Astrocyte of the spinal cord (primary cell): ENCODE results near the gene PLXNB1.
"Not testable (repeated sequence)": the region's sequence is repeated elsewhere in the genome, so short reads cannot be mapped to it uniquely, and the experiment has no call there.

Source experiments
- DNase-seq: peaks from one replicate; pipeline ENCODE4 v3.0.0; 2011; ENCODE audit warnings: low read depth, low spot score
- H3K4me3 ChIP-seq: 2 replicates; pipeline ENCODE4 v1.5.1; 2011; ENCODE audit warnings: low read depth, mild to moderate bottlenecking, low read length, moderate library complexity
- CTCF ChIP-seq: IDR thresholded peaks from 2 replicates; pipeline ENCODE4 v1.5.1; 2012; ENCODE audit warnings: low read depth, mild to moderate bottlenecking, low read length, inconsistent platforms
- in situ Hi-C: cut with HindIII; loops from 2 replicates; pipeline ENCODE4 v1.10.0; 2017; ENCODE audit warnings: low sequenced_read_pairs

PLXNB1 gene

GRCh38 chr3:48464713-48465221 is 34.9 kb upstream of the PLXNB1 start:
- no peak for TF ChIP-seq CTCF
- H3K4me3 ChIP-seq, result no peak overlapping the region
- DNase-seq, result no peak
- in situ Hi-C loops, result no loop called here

- H3K4me3 ChIP-seq, result no peak overlapping the region
- no peak for DNase-seq
- TF ChIP-seq CTCF, result no peak
- in situ Hi-C loops, result no loop called here
Observed at GRCh38 chr3:48463703-48464102, 33.8 kb upstream of the PLXNB1 start.

- H3K4me3 ChIP-seq, in situ Hi-C loops, DNase-seq: not testable (repeated sequence)
Observed at GRCh38 chr3:48461767-48462166, 31.9 kb upstream of the PLXNB1 start.

- in situ Hi-C loops, result no loop called here
- no peak for DNase-seq
- no peak for TF ChIP-seq CTCF
- H3K4me3 ChIP-seq, result no peak overlapping the region
Observed at GRCh38 chr3:48460517-48460902, 30.6 kb upstream of the PLXNB1 start.

- in situ Hi-C loops, result no loop called here
- TF ChIP-seq CTCF, result no peak
- no peak overlapping the region for H3K4me3 ChIP-seq
- no peak for DNase-seq
Observed at GRCh38 chr3:48459773-48460516, 30.1 kb upstream of the PLXNB1 start.

- DNase-seq, result no peak
- H3K4me3 ChIP-seq, result no peak overlapping the region
- in situ Hi-C loops, result no loop called here
- TF ChIP-seq CTCF, result no peak
Observed at GRCh38 chr3:48459331-48459730, 29.4 kb upstream of the PLXNB1 start.

- no peak for TF ChIP-seq CTCF
- in situ Hi-C loops, result no loop called here
- no peak for DNase-seq
- no peak overlapping the region for H3K4me3 ChIP-seq
Observed at GRCh38 chr3:48456456-48456855, 26.6 kb upstream of the PLXNB1 start.
